Measurements from ENCODE around the gene ZSWIM2.

Gene ZSWIM2

DNA sequence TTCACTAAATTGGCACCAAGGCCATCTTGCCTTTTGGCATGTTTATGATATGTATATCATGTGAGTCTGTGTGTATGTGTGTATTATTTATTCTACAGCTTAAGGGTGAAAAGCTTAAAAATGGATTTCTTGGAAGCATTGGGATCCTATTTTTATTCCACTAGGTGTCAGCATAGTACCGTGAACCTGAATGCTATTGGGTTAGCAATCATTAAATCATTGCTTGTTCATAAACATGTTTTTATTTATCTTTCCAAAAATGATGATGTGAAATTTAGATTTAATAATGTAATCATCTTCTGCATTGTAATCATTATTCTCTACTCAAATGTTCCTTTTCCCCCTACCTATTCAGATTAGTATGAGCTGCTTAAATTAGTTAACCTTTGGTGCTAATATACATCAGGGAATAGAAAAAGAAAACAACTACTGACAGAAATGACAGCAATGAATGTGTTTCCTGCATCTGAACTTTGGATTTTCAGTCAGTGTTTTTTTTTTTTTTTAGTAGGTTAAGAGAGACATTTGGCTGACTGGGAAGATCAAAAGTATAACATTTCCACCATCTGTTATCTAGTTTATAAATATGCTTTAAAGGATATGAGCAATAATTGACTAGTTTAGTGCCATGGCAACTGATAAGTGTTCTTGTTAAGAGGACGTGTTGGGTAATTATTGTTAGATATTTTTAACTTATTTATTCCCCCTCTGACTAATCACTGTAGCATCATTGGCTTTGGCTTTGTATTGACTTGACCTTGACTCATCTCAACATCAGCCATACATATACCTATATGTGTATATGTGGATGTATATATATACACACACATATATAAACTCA is 14.1 kb upstream of the ZSWIM2 start:
- no peak overlapping the region for H2AK5ac ChIP-seq (ENCODE audit: low read length)
- no peaks in the 10 kb centered on the region for H3K4me1 ChIP-seq (ENCODE audit: control insufficient read depth, low read depth, low read length)
- H3K79me1 ChIP-seq (ENCODE audit: low read length), result no peaks in the 10 kb centered on the region
- no peak overlapping the region for H2BK5ac ChIP-seq (ENCODE audit: low read length)
- no peak overlapping the region for H3K27ac ChIP-seq (ENCODE audit: low read depth, low read length)
- no peak overlapping the region for H4K5ac ChIP-seq (ENCODE audit: low read length)
- no peak overlapping the region for H2BK15ac ChIP-seq (replicated peaks; ENCODE audit: low read depth)
- no peak overlapping the region for H4K8ac ChIP-seq (ENCODE audit: low read depth, low read length)
- no CpG with 5 or more reads among the region's 2 CpGs for WGBS (ENCODE audit: extremely low coverage, insufficient coverage, low lambda C conversion rate)
- H3K18ac ChIP-seq (ENCODE audit: low read length), result no peak overlapping the region
- no peak overlapping the region for H3K4me2 ChIP-seq (ENCODE audit: low read length)
- H3K23ac ChIP-seq (ENCODE audit: low read length), result no peak overlapping the region
- no peak overlapping the region for H3K4ac ChIP-seq (ENCODE audit: low read depth, low read length)
- no peak overlapping the region for H3K4me3 ChIP-seq (ENCODE audit: low read length)
- no peaks in the 10 kb centered on the region for H3K36me3 ChIP-seq (ENCODE audit: control insufficient read depth, insufficient read depth, low read length)
- DNase-seq, result peak; percentile 28
- no peaks in the 10 kb centered on the region for H3K27me3 ChIP-seq (ENCODE audit: insufficient read depth, low read length, poor library complexity)
- H3K79me2 ChIP-seq (ENCODE audit: control insufficient read depth, insufficient read depth, low read length), result no peaks in the 10 kb centered on the region
- H2BK120ac ChIP-seq (ENCODE audit: low read depth, low read length), result no peak overlapping the region
- H3K9ac ChIP-seq (ENCODE audit: low read length), result no peak overlapping the region
- H3K56ac ChIP-seq (ENCODE audit: low read length), result no peak overlapping the region

DNA sequence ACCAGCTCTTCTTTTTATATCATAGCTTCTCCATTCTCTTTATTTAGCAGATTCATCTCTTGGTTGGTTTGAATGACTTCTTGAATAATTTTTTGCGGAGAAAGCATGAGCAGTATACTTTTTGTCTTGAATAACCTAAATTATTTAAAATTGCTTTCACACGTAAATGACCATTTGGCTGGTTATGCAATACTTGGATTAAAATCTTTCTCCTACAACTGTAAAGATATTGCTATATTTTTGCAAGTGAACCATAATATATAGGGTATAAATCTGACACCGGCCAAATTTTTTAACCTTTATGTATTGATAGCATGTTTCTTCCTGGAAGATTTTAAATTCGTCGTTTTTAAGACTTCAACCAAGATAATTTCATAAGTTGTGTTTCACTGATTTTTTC is 6.2 kb upstream of the ZSWIM2 start:
- WGBS (ENCODE audit: extremely low coverage, insufficient coverage, low lambda C conversion rate), result no CpG with 5 or more reads among the region's 5 CpGs
- H2AK5ac ChIP-seq (ENCODE audit: low read length), result no peak overlapping the region
- H3K79me1 ChIP-seq (ENCODE audit: low read length), result no peaks in the 10 kb centered on the region
- no peak overlapping the region for H3K56ac ChIP-seq (ENCODE audit: low read length)
- no peak for DNase-seq
- H3K9ac ChIP-seq (ENCODE audit: low read length), result no peak overlapping the region
- no peaks in the 10 kb centered on the region for H3K27me3 ChIP-seq (ENCODE audit: insufficient read depth, low read length, poor library complexity)
- no peaks in the 10 kb centered on the region for H3K4me1 ChIP-seq (ENCODE audit: control insufficient read depth, low read depth, low read length)
- no peak overlapping the region for H3K4me3 ChIP-seq (ENCODE audit: low read length)
- no peak overlapping the region for H3K4me2 ChIP-seq (ENCODE audit: low read length)
- H3K27ac ChIP-seq (ENCODE audit: low read depth, low read length), result no peak overlapping the region
- no peak overlapping the region for H3K23ac ChIP-seq (ENCODE audit: low read length)
- H3K4ac ChIP-seq (ENCODE audit: low read depth, low read length), result no peak overlapping the region
- H2BK5ac ChIP-seq (ENCODE audit: low read length), result no peak overlapping the region
- H4K5ac ChIP-seq (ENCODE audit: low read length), result no peak overlapping the region
- H3K18ac ChIP-seq (ENCODE audit: low read length), result no peak overlapping the region
- H3K36me3 ChIP-seq (ENCODE audit: control insufficient read depth, insufficient read depth, low read length), result no peaks in the 10 kb centered on the region
- H4K8ac ChIP-seq (ENCODE audit: low read depth, low read length), result no peak overlapping the region
- H3K79me2 ChIP-seq (ENCODE audit: control insufficient read depth, insufficient read depth, low read length), result no peaks in the 10 kb centered on the region
- H2BK15ac ChIP-seq (replicated peaks; ENCODE audit: low read depth), result no peak overlapping the region
- no peak overlapping the region for H2BK120ac ChIP-seq (ENCODE audit: low read depth, low read length)

DNA sequence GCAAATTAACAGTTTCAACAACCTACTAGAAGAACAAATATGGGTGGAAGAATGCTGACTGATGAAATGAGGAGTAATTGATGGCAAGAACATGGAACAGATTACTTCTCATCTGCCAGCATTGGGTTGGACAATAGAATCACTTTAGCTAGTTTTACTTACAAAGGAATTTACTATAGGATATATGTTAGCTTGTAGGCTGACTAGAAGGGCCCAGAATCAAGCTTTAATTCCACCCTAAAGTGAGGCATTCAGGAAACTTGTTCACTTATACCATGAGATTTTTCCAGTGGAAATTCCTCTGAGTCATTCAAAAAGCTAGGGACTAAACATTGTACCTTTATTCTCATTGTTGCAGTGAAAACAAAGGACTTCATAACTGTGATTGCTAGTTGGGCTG is 5.0 kb upstream of the ZSWIM2 start:
- DNase-seq, result no peak
- no peaks in the 10 kb centered on the region for H3K27me3 ChIP-seq (ENCODE audit: insufficient read depth, low read length, poor library complexity)
- no peak overlapping the region for H2BK120ac ChIP-seq (ENCODE audit: low read depth, low read length)
- no peaks in the 10 kb centered on the region for H3K4me1 ChIP-seq (ENCODE audit: control insufficient read depth, low read depth, low read length)
- H2AK5ac ChIP-seq (ENCODE audit: low read length), result no peak overlapping the region
- H3K23ac ChIP-seq (ENCODE audit: low read length), result no peak overlapping the region
- H2BK15ac ChIP-seq (replicated peaks; ENCODE audit: low read depth), result no peak overlapping the region
- no peak overlapping the region for H3K4ac ChIP-seq (ENCODE audit: low read depth, low read length)
- H4K8ac ChIP-seq (ENCODE audit: low read depth, low read length), result no peak overlapping the region
- no peak overlapping the region for H3K4me2 ChIP-seq (ENCODE audit: low read length)
- H3K79me1 ChIP-seq (ENCODE audit: low read length), result no peaks in the 10 kb centered on the region
- H3K36me3 ChIP-seq (ENCODE audit: control insufficient read depth, insufficient read depth, low read length), result no peaks in the 10 kb centered on the region
- no peaks in the 10 kb centered on the region for H3K79me2 ChIP-seq (ENCODE audit: control insufficient read depth, insufficient read depth, low read length)
- H2BK5ac ChIP-seq (ENCODE audit: low read length), result no peak overlapping the region
- no peak overlapping the region for H3K4me3 ChIP-seq (ENCODE audit: low read length)
- H3K27ac ChIP-seq (ENCODE audit: low read depth, low read length), result no peak overlapping the region
- H3K18ac ChIP-seq (ENCODE audit: low read length), result no peak overlapping the region
- H4K5ac ChIP-seq (ENCODE audit: low read length), result no peak overlapping the region
- no peak overlapping the region for H3K56ac ChIP-seq (ENCODE audit: low read length)
- no peak overlapping the region for H3K9ac ChIP-seq (ENCODE audit: low read length)

DNA sequence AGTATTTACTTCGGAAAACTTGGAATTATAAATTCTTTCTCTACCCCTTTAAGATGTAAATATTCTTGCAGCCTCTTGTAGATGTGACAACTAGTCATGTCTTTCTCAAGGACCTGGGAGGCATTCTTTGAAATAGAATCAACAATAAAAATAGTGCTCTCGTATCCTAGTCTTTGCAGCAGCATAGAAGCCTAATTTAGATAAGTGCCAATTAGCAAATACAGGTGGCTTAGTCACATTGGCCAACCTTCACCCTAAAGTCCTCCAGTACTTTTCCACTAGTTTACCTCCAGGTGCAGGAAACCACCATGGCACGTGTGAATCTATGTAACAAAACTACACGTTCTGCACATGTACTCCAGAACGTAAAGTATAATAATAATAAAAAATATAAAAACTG is 3.5 kb upstream of the ZSWIM2 start:
- Histone ChIP-seq H3K56ac (ENCODE audit: low read length) (no peak overlapping the region), H3K9ac (ENCODE audit: low read length) (no peak overlapping the region), H3K23ac (ENCODE audit: low read length) (no peak overlapping the region), H3K79me2 (ENCODE audit: control insufficient read depth, insufficient read depth, low read length) (no peaks in the 10 kb centered on the region), H4K8ac (ENCODE audit: low read depth, low read length) (no peak overlapping the region), H3K27me3 (ENCODE audit: insufficient read depth, low read length, poor library complexity) (no peaks in the 10 kb centered on the region), H4K5ac (ENCODE audit: low read length) (no peak overlapping the region), H3K4me2 (ENCODE audit: low read length) (no peak overlapping the region), H2BK5ac (ENCODE audit: low read length) (no peak overlapping the region), H3K4ac (ENCODE audit: low read depth, low read length) (no peak overlapping the region), H3K4me1 (ENCODE audit: control insufficient read depth, low read depth, low read length) (no peaks in the 10 kb centered on the region), H3K18ac (ENCODE audit: low read length) (no peak overlapping the region), H2BK15ac (replicated peaks; ENCODE audit: low read depth) (no peak overlapping the region), H2BK120ac (ENCODE audit: low read depth, low read length) (no peak overlapping the region), H3K79me1 (ENCODE audit: low read length) (no peaks in the 10 kb centered on the region), H3K36me3 (ENCODE audit: control insufficient read depth, insufficient read depth, low read length) (no peaks in the 10 kb centered on the region), H2AK5ac (ENCODE audit: low read length) (no peak overlapping the region), H3K27ac (ENCODE audit: low read depth, low read length) (no peak overlapping the region), H3K4me3 (ENCODE audit: low read length) (no peak overlapping the region)
- WGBS (ENCODE audit: extremely low coverage, insufficient coverage, low lambda C conversion rate), result no CpG with 5 or more reads among the region's 5 CpGs
- no peak for DNase-seq

DNA sequence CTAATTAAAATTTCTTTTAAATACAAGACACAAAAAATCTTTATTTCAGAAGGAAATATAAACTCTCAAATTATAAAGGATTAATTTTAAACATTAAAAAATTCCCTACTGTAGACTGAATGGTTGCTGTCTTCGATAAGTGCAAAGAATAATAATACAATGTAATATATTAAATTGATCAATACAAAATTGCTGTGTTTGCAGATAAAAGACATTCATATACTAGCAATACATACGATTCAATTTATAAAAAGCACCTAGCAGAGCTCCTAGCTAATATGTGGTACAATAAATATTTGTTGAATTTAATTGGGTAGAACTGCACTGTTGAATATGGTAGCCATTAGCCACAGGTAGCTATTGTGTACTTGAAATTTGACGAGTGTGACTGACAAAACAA is 6.6 kb downstream of the ZSWIM2 start:
- Histone ChIP-seq H3K27me3 (ENCODE audit: insufficient read depth, low read length, poor library complexity) (no peaks in the 10 kb centered on the region), H3K27ac (ENCODE audit: low read depth, low read length) (no peak overlapping the region), H3K79me1 (ENCODE audit: low read length) (no peaks in the 10 kb centered on the region), H2BK15ac (replicated peaks; ENCODE audit: low read depth) (no peak overlapping the region), H3K36me3 (ENCODE audit: control insufficient read depth, insufficient read depth, low read length) (no peaks in the 10 kb centered on the region), H3K4me1 (ENCODE audit: control insufficient read depth, low read depth, low read length) (no peaks in the 10 kb centered on the region), H2BK120ac (ENCODE audit: low read depth, low read length) (no peak overlapping the region), H4K5ac (ENCODE audit: low read length) (no peak overlapping the region), H2BK5ac (ENCODE audit: low read length) (no peak overlapping the region), H3K4ac (ENCODE audit: low read depth, low read length) (no peak overlapping the region), H3K4me3 (ENCODE audit: low read length) (no peak overlapping the region), H3K9ac (ENCODE audit: low read length) (no peak overlapping the region), H2AK5ac (ENCODE audit: low read length) (no peak overlapping the region), H3K79me2 (ENCODE audit: control insufficient read depth, insufficient read depth, low read length) (no peaks in the 10 kb centered on the region), H3K56ac (ENCODE audit: low read length) (no peak overlapping the region), H3K23ac (ENCODE audit: low read length) (no peak overlapping the region), H3K4me2 (ENCODE audit: low read length) (no peak overlapping the region), H4K8ac (ENCODE audit: low read depth, low read length) (no peak overlapping the region), H3K18ac (ENCODE audit: low read length) (no peak overlapping the region)
- WGBS (ENCODE audit: extremely low coverage, insufficient coverage, low lambda C conversion rate), result no CpG with 5 or more reads among the region's 3 CpGs
- DNase-seq, result no peak

DNA sequence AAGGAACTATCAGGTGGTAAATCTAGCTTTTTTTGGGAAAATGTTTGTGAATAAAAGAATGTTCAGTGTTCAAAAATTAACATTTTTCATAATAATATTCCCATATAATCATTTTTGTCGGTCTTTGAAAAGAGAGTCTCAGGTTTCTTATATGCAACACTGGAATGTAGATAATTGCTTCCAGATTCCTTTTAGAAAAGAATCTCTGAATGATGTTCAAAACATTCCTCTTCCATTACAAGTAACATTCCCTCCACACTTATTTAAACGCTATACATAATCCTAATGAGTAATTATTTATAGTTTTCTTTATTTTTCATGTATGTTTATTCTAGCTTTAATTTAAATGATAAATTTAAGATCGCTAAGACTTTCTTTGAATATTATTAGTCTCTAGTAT is 7.0 kb downstream of the ZSWIM2 start:
- H2BK5ac ChIP-seq (ENCODE audit: low read length), result no peak overlapping the region
- no peak overlapping the region for H3K4ac ChIP-seq (ENCODE audit: low read depth, low read length)
- no peaks in the 10 kb centered on the region for H3K36me3 ChIP-seq (ENCODE audit: control insufficient read depth, insufficient read depth, low read length)
- H3K27ac ChIP-seq (ENCODE audit: low read depth, low read length), result no peak overlapping the region
- no peaks in the 10 kb centered on the region for H3K79me1 ChIP-seq (ENCODE audit: low read length)
- 100% methylated on average over 1 of the region's 3 CpGs for WGBS (ENCODE audit: extremely low coverage, insufficient coverage, low lambda C conversion rate)
- H3K23ac ChIP-seq (ENCODE audit: low read length), result no peak overlapping the region
- no peak overlapping the region for H3K56ac ChIP-seq (ENCODE audit: low read length)
- no peaks in the 10 kb centered on the region for H3K4me1 ChIP-seq (ENCODE audit: control insufficient read depth, low read depth, low read length)
- no peak overlapping the region for H3K4me3 ChIP-seq (ENCODE audit: low read length)
- no peak for DNase-seq
- no peak overlapping the region for H2BK120ac ChIP-seq (ENCODE audit: low read depth, low read length)
- no peak overlapping the region for H2AK5ac ChIP-seq (ENCODE audit: low read length)
- H3K27me3 ChIP-seq (ENCODE audit: insufficient read depth, low read length, poor library complexity), result no peaks in the 10 kb centered on the region
- no peak overlapping the region for H2BK15ac ChIP-seq (replicated peaks; ENCODE audit: low read depth)
- H3K9ac ChIP-seq (ENCODE audit: low read length), result no peak overlapping the region
- no peak overlapping the region for H4K8ac ChIP-seq (ENCODE audit: low read depth, low read length)
- no peak overlapping the region for H4K5ac ChIP-seq (ENCODE audit: low read length)
- H3K4me2 ChIP-seq (ENCODE audit: low read length), result no peak overlapping the region
- H3K18ac ChIP-seq (ENCODE audit: low read length), result no peak overlapping the region
- no peaks in the 10 kb centered on the region for H3K79me2 ChIP-seq (ENCODE audit: control insufficient read depth, insufficient read depth, low read length)
